H9 (cell line): ENCODE data around the gene RNF220. TPM values are rescaled to one million over a fixed set of nuclear protein-coding genes. Genes with fewer than 3 reads are reported as not detected.

Source experiments
- DNase-seq: peaks from one replicate; pipeline ENCODE4 v3.0.0-alpha.2; 2017
- H2AFZ ChIP-seq: one replicate; pipeline ENCODE4 v1.6.1; 2013; ENCODE audit warnings: mild to moderate bottlenecking, low read length, control low read depth, moderate library complexity
- H2AK5ac ChIP-seq: 2 replicates; pipeline ENCODE4 v1.6.1; 2013; ENCODE audit warnings: low read length, control low read depth, mixed read lengths; ENCODE audit not compliant: insufficient read length
- H2BK120ac ChIP-seq: one replicate; pipeline ENCODE4 v1.6.1; 2013; ENCODE audit warnings: low read depth, mild to moderate bottlenecking, low read length, control low read depth, inconsistent platforms; ENCODE audit not compliant: poor library complexity, severe bottlenecking
- H2BK12ac ChIP-seq: 2 replicates; pipeline ENCODE4 v1.6.1; 2013; ENCODE audit warnings: low read length, control low read depth, mixed read lengths, low read depth; ENCODE audit not compliant: insufficient read length
- H2BK15ac ChIP-seq: 2 replicates; pipeline ENCODE4 v1.6.1; 2013; ENCODE audit warnings: low read depth, low read length, control low read depth
- H2BK20ac ChIP-seq: one replicate; pipeline ENCODE4 v1.6.1; 2013; ENCODE audit warnings: low read depth, mild to moderate bottlenecking, low read length, control low read depth, inconsistent platforms; ENCODE audit not compliant: poor library complexity, severe bottlenecking
- H2BK5ac ChIP-seq: 2 replicates; pipeline ENCODE4 v1.6.1; 2013; ENCODE audit warnings: low read length, control low read depth, mixed read lengths; ENCODE audit not compliant: insufficient read length
- H3K14ac ChIP-seq: 2 replicates; pipeline ENCODE4 v1.6.1; 2013; ENCODE audit warnings: low read length, control low read depth; ENCODE audit not compliant: insufficient read depth
- H3K18ac ChIP-seq: 2 replicates; pipeline ENCODE4 v1.6.1; 2013; ENCODE audit warnings: low read depth, mild to moderate bottlenecking, mixed read lengths, low read length, control low read depth; ENCODE audit not compliant: insufficient read length
- H3K23ac ChIP-seq: 2 replicates; pipeline ENCODE4 v1.6.1; 2013; ENCODE audit warnings: low read length, control low read depth, mixed read lengths, low read depth; ENCODE audit not compliant: insufficient read length
- H3K23me2 ChIP-seq: 2 replicates; pipeline ENCODE4 v1.6.1; 2013; ENCODE audit warnings: low read depth, mild to moderate bottlenecking, mixed read lengths, low read length, control low read depth; ENCODE audit not compliant: insufficient read length, poor library complexity, severe bottlenecking
- H3K27ac ChIP-seq: 2 replicates; pipeline ENCODE4 v1.5.1; 2013; ENCODE audit warnings: low read length, control low read depth, mixed read lengths, low read depth; ENCODE audit not compliant: insufficient read length
- H3K27me3 ChIP-seq: 2 replicates; pipeline ENCODE4 v1.6.1; 2013; ENCODE audit warnings: low read length, control low read depth, inconsistent platforms; ENCODE audit not compliant: insufficient read depth
- H3K4ac ChIP-seq: 2 replicates; pipeline ENCODE4 v1.6.1; 2013; ENCODE audit warnings: low read depth, mild to moderate bottlenecking, control low read depth, inconsistent platforms, low read length, moderate library complexity
- H3K4me1 ChIP-seq: 2 replicates; pipeline ENCODE4 v1.6.1; 2013; ENCODE audit warnings: low read length, control low read depth, inconsistent platforms; ENCODE audit not compliant: insufficient read depth
- H3K4me2 ChIP-seq: 2 replicates; pipeline ENCODE4 v1.6.1; 2013; ENCODE audit warnings: low read length, control low read depth, mixed read lengths; ENCODE audit not compliant: insufficient read length, insufficient read depth
- H3K56ac ChIP-seq: 2 replicates; pipeline ENCODE4 v1.6.1; 2013; ENCODE audit warnings: low read depth, mild to moderate bottlenecking, mixed read lengths, low read length, control low read depth; ENCODE audit not compliant: insufficient read length
- H3K79me1 ChIP-seq: 2 replicates; pipeline ENCODE4 v1.6.1; 2013; ENCODE audit warnings: low read depth, mild to moderate bottlenecking, moderate library complexity, low read length, control low read depth, inconsistent platforms; ENCODE audit not compliant: insufficient read depth, poor library complexity, severe bottlenecking
- H3K79me2 ChIP-seq: 2 replicates; pipeline ENCODE4 v1.6.1; 2013; ENCODE audit warnings: low read length, control low read depth, inconsistent platforms; ENCODE audit not compliant: insufficient read depth
- H3K9ac ChIP-seq: 2 replicates; pipeline ENCODE4 v1.6.1; 2013; ENCODE audit warnings: low read length, control low read depth, mixed read lengths; ENCODE audit not compliant: insufficient read length; ENCODE audit errors: extremely low read depth
- H3K9me3 ChIP-seq: one replicate; pipeline ENCODE4 v1.6.1; 2013; ENCODE audit warnings: low read depth, low read length, inconsistent platforms; ENCODE audit not compliant: control insufficient read depth
- H3T11ph ChIP-seq: one replicate; pipeline ENCODE4 v1.6.1; 2013; ENCODE audit warnings: mild to moderate bottlenecking, low read length, control low read depth, inconsistent platforms
- H4K20me1 ChIP-seq: one replicate; pipeline ENCODE4 v1.6.1; 2013; ENCODE audit not compliant: control insufficient read depth, insufficient read length, insufficient read depth
- H4K5ac ChIP-seq: 2 replicates; pipeline ENCODE4 v1.6.1; 2013; ENCODE audit warnings: low read depth, mild to moderate bottlenecking, mixed read lengths, low read length, control low read depth; ENCODE audit not compliant: insufficient read length
- H4K8ac ChIP-seq: replicated peaks from 2 replicates; pipeline ENCODE4 v1.6.1; 2013; ENCODE audit warnings: low read length, control low read depth, mixed read lengths, low read depth; ENCODE audit not compliant: insufficient read length
- H4K91ac ChIP-seq: 2 replicates; pipeline ENCODE4 v1.6.1; 2013; ENCODE audit warnings: low read depth, mild to moderate bottlenecking, moderate library complexity, mixed read lengths, low read length, control low read depth; ENCODE audit not compliant: insufficient read length
- H3K27ac Mint-ChIP-seq, 3 experiments: 2 replicates in 2 of 3; 3 replicates in 1 of 3; pipeline ENCODE4 v1.8.0; 2020 to 2021; ENCODE audit warnings: mixed read lengths in 3 of 3, mild to moderate bottlenecking in 1 of 3, moderate library complexity in 1 of 3
- H3K27me3 Mint-ChIP-seq: 2 replicates; pipeline ENCODE4 v1.8.0; 2021; ENCODE audit warnings: low read depth, mild to moderate bottlenecking, moderate library complexity, mixed read lengths
- H3K36me3 Mint-ChIP-seq, 3 experiments: 2 replicates in 2 of 3; 3 replicates in 1 of 3; pipeline ENCODE4 v1.8.0; 2020 to 2021; ENCODE audit warnings: low read depth in 3 of 3, mixed read lengths in 3 of 3; ENCODE audit not compliant: insufficient read depth in 1 of 3
- H3K4me1 Mint-ChIP-seq, 2 experiments: 2 replicates each; pipeline ENCODE4 v1.8.0; 2020; ENCODE audit warnings: mixed read lengths in 2 of 2
- H3K4me3 Mint-ChIP-seq, 2 experiments: 2 replicates in 1 of 2; 3 replicates in 1 of 2; pipeline ENCODE4 v1.8.0; 2020 to 2021; ENCODE audit warnings: mild to moderate bottlenecking in 2 of 2, mixed read lengths in 2 of 2, moderate library complexity in 1 of 2
- H3K9me3 Mint-ChIP-seq, 2 experiments: 2 replicates in 1 of 2; 3 replicates in 1 of 2; pipeline ENCODE4 v1.8.0; 2020; ENCODE audit warnings: mild to moderate bottlenecking in 2 of 2, mixed read lengths in 2 of 2, moderate library complexity in 1 of 2
- CTCF ChIP-seq: fragments of 200-600 bp; sonication (generic); conservative IDR thresholded peaks from 3 replicates; pipeline ENCODE4 v1.8.0; 2021; ENCODE audit warnings: antibody characterized with exemption, mild to moderate bottlenecking
- WGBS: extraction: QIAGEN DNeasy Blood & Tissue Kit; methylation state at CpG from one replicate; pipeline ENCODE4 v1.1.7; 2013; ENCODE audit warnings: missing lambda C conversion rate, low lambda C conversion rate, mixed read lengths; ENCODE audit not compliant: insufficient read length; ENCODE audit errors: extremely low coverage; 5-methylcytosine and 5-hydroxymethylcytosine counted together
- total RNA-seq: library from RNA; stranded (reverse); gene quantifications from 2 replicates; pipeline ENCODE4 v1.2.1, GENCODE V29; 2021

RNF220 gene
- total RNA-seq, 1 experiment from 2014 or later = 109 TPM

DNA sequence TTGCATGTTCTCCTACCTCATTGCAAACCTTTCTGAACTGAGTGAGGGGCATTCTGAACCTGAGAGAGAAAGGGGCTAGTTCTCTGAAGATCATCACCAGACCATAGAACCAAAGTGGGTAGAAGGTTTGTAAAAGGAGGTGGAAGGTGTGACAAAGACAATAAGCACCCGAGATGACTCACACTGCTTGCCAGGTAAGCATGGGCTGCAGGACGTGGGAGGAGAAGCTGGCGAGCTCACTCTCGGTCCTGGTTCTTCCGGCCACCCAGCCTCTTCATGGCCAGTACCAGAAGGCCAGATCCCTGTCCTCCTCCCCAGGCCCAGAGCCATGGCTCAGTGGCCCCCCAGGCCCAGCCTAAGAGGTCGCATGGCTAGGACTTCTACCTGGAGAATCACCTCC is 140.9 kb downstream of the RNF220 start:
- H3K18ac ChIP-seq = no peak overlapping the region
- no peak overlapping the region for H2BK5ac ChIP-seq
- peaks cover 20% of the 10 kb centered on the region; the same call in 1 of the 2 replicates for H3K4me1 ChIP-seq
- no peak overlapping the region for H3K27ac ChIP-seq
- DNase-seq = no peak
- no peaks in the 10 kb centered on the region for H3K79me2 ChIP-seq
- no peak overlapping the region for H3K23ac ChIP-seq
- no peaks in the 10 kb centered on the region for H3K23me2 ChIP-seq
- H3K4me3 Mint-ChIP-seq = no peak overlapping the region
- no peak overlapping the region for H4K5ac ChIP-seq
- no peak overlapping the region for H3K27ac Mint-ChIP-seq
- no peak overlapping the region for H4K91ac ChIP-seq
- no peaks in the 10 kb centered on the region for H4K20me1 ChIP-seq
- no peak overlapping the region for H3T11ph ChIP-seq
- peaks cover 77% of the 10 kb centered on the region for H3K27me3 Mint-ChIP-seq
- H2AK5ac ChIP-seq = no peak overlapping the region
- no peaks in the 10 kb centered on the region for H3K9me3 ChIP-seq
- no peak overlapping the region for H3K4me2 ChIP-seq
- no peaks in the 10 kb centered on the region for H3K79me1 ChIP-seq
- no peak overlapping the region for H3K9ac ChIP-seq
- H2BK20ac ChIP-seq = no peak overlapping the region
- H3K14ac ChIP-seq = no peak overlapping the region
- no peak overlapping the region for H2BK120ac ChIP-seq
- H3K27me3 ChIP-seq = no peaks in the 10 kb centered on the region; the same call in 1 of the 2 replicates
- no peak overlapping the region for H2BK12ac ChIP-seq
- no peak overlapping the region for H4K8ac ChIP-seq
- no CpG with 5 or more reads among the region's 6 CpGs for WGBS
- no peak overlapping the region for H3K56ac ChIP-seq
- no peaks in the 10 kb centered on the region for H3K9me3 Mint-ChIP-seq
- no peak overlapping the region for H2AFZ ChIP-seq
- H3K4me1 Mint-ChIP-seq = peaks cover 57 to 59% of the 10 kb centered on the region in 2 experiments
- peaks cover 0 to 2% (median 0%) of the 10 kb centered on the region in 3 experiments; a peak in 1 of 7 replicates for H3K36me3 Mint-ChIP-seq
- H2BK15ac ChIP-seq = no peak overlapping the region
- no peak overlapping the region for H3K4ac ChIP-seq
- no peak for TF ChIP-seq CTCF
